ENCODE measurements around the gene CLTCL1. TPM values are rescaled to one million over a fixed set of nuclear protein-coding genes. Genes with fewer than 3 reads are reported as not detected.

Gene CLTCL1
- total RNA-seq, 1 donor from 2014 or later = 13.7 TPM

DNA sequence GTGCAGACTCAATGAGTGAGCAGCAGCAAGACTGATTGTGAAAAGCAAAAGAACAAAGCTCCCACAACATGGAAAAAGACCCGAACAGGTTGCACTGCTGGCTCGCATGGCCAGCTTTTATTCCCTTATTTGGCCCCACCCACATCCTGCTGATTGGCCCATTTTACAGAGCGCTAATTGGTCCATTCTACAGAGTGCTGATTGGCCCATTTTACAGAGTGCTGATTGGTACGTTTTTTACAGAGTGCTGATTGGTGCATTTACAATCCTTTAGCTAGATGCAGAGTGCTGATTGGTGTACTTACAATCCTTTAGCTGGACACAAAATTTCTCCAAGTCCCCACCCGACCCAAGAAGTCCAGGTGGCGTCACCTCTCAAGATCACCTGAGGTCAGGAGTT is 97.6 kb downstream of the CLTCL1 start:
- TF ChIP-seq, protein P1, sequence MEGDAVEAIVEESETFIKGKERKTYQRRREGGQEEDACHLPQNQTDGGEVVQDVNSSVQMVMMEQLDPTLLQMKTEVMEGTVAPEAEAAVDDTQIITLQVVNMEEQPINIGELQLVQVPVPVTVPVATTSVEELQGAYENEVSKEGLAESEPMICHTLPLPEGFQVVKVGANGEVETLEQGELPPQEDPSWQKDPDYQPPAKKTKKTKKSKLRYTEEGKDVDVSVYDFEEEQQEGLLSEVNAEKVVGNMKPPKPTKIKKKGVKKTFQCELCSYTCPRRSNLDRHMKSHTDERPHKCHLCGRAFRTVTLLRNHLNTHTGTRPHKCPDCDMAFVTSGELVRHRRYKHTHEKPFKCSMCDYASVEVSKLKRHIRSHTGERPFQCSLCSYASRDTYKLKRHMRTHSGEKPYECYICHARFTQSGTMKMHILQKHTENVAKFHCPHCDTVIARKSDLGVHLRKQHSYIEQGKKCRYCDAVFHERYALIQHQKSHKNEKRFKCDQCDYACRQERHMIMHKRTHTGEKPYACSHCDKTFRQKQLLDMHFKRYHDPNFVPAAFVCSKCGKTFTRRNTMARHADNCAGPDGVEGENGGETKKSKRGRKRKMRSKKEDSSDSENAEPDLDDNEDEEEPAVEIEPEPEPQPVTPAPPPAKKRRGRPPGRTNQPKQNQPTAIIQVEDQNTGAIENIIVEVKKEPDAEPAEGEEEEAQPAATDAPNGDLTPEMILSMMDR (IDR thresholded peaks at IDR 0.05; ENCODE audit: insufficient read depth, low read length, severe bottlenecking) = no peak
- FAIRE-seq (no peak), DNase-seq (ENCODE audit: low read depth) (no peak)
- peaks cover 7% of the 10 kb centered on the region for H3K36me3 ChIP-seq (ENCODE audit: control insufficient read depth, insufficient read depth, low read length)
- no peaks in the 10 kb centered on the region for H3K27me3 ChIP-seq (ENCODE audit: control insufficient read depth, insufficient read depth, low read length)
- H3K4me3 ChIP-seq (ENCODE audit: low read depth, low read length) = no peak overlapping the region

GRCh38 chr22:19187716-19188563 is 103.6 kb downstream of the CLTCL1 start:
- H3K27me3 ChIP-seq (ENCODE audit: control insufficient read depth, insufficient read depth, low read length) = no peaks in the 10 kb centered on the region
- TF ChIP-seq, protein P1 (IDR thresholded peaks at IDR 0.05; ENCODE audit: insufficient read depth, low read length, severe bottlenecking) = no peak
- no peak overlapping the region for H3K4me3 ChIP-seq (ENCODE audit: low read depth, low read length)
- FAIRE-seq (peak; percentile 23), DNase-seq (ENCODE audit: low read depth) (no peak)
- peaks cover 3% of the 10 kb centered on the region for H3K36me3 ChIP-seq (ENCODE audit: control insufficient read depth, insufficient read depth, low read length)

DNA sequence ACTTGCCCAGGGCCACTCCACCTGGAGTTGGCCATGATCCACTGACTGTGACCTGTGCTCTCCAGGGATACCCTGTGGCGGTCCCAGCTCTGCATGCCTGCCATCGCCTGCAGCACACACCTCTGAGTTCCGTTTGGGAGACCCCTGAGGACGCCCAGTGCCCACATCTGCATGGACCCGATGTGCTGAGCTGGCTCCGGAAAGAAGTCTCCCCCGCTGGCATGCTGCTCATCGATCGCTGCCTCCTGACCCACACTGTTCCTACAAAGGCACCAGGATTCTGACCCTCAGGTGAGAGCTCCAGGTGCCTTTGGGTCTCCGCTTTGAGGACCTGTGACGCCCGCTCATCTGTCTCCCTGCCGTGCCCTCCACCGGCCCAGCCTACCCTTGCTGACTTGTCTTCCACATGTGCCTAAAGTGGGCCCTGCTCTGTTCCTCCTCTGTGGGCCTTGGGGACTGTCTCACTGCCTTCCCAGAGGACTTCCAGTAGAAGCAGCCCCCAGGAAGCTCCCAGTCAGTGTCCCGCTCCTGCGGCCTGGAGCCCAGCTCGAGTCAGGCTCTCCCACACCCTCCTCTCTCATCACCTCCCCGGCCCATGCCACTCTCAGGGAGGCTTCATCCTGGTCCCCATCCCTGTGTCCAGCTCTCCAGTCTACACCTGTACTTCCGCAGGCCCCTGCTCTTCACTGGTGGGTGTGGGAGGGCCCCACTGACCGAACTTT is 107.1 kb downstream of the CLTCL1 start:
- DNase-seq (ENCODE audit: low read depth) (no peak), FAIRE-seq (no peak)
- TF ChIP-seq, protein P1 (IDR thresholded peaks at IDR 0.05; ENCODE audit: insufficient read depth, low read length, severe bottlenecking) = no peak
- Histone ChIP-seq H3K36me3 (ENCODE audit: control insufficient read depth, insufficient read depth, low read length) (peaks cover 1% of the 10 kb centered on the region), H3K4me3 (ENCODE audit: low read depth, low read length) (no peak overlapping the region), H3K27me3 (ENCODE audit: control insufficient read depth, insufficient read depth, low read length) (no peaks in the 10 kb centered on the region)

GRCh38 chr22:19183216-19183615 is 108.3 kb downstream of the CLTCL1 start:
- no peak for FAIRE-seq
- no peak for DNase-seq (ENCODE audit: low read depth)
- peaks cover 1% of the 10 kb centered on the region for H3K36me3 ChIP-seq (ENCODE audit: control insufficient read depth, insufficient read depth, low read length)
- H3K27me3 ChIP-seq (ENCODE audit: control insufficient read depth, insufficient read depth, low read length) = no peaks in the 10 kb centered on the region
- no peak overlapping the region for H3K4me3 ChIP-seq (ENCODE audit: low read depth, low read length)
- TF ChIP-seq, protein P1 (IDR thresholded peaks at IDR 0.05; ENCODE audit: insufficient read depth, low read length, severe bottlenecking) = no peak

DNA sequence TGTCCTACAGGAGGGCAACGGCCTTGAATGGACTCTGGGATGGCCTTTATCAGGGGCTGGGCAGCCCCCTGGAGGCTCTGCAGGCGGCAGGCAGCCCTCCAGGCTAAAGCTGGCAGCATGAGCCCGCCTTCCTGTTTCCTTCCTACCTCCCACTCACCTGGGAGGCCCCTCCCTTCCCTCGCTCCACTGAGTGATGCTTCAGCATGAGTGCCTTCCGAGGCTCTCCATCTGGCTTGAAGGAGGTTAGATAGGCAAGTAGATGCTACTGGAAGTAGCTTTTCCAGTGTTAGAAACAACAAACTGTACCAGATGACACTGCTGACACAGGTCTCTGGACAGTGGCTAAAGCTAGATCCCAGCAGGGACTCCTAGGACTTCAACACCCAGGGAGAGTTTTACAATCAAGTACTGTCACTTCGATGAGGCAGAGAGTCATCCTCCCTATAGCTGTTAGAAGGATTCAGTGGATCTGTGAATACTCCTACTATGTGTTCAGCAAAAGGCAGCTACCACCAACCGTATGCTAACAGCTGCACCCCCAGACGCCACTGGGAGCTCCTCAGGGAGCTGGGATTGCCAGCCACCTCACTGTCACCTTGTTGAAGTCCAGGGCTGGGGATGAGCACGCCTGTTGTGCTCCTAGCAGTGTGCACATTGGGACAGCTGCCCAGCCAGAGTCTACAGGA is 108.9 kb downstream of the CLTCL1 start:
- Histone ChIP-seq H3K36me3 (ENCODE audit: control insufficient read depth, insufficient read depth, low read length) (peaks cover 1% of the 10 kb centered on the region), H3K4me3 (ENCODE audit: low read depth, low read length) (no peak overlapping the region), H3K27me3 (ENCODE audit: control insufficient read depth, insufficient read depth, low read length) (no peaks in the 10 kb centered on the region)
- FAIRE-seq (no peak), DNase-seq (ENCODE audit: low read depth) (peak; percentile 5)
- TF ChIP-seq, protein P1 (IDR thresholded peaks at IDR 0.05; ENCODE audit: insufficient read depth, low read length, severe bottlenecking) = no peak
